GM18873 (cell line): Measurements from ENCODE around the gene SORBS2.
"Not testable (repeated sequence)": the region's sequence is repeated elsewhere in the genome, so short reads cannot be mapped to it uniquely, and the experiment has no call there.

Source experiments
- ATAC-seq: cut with Tn5 transposase; IDR thresholded peaks from one replicate; pipeline ENCODE4 v1.9.1; 2021; ENCODE audit warnings: mild to moderate bottlenecking, moderate library complexity, moderate number of reproducible peaks; ENCODE audit not compliant: unreplicated experiment, low FRiP score

The SORBS2 gene

DNA sequence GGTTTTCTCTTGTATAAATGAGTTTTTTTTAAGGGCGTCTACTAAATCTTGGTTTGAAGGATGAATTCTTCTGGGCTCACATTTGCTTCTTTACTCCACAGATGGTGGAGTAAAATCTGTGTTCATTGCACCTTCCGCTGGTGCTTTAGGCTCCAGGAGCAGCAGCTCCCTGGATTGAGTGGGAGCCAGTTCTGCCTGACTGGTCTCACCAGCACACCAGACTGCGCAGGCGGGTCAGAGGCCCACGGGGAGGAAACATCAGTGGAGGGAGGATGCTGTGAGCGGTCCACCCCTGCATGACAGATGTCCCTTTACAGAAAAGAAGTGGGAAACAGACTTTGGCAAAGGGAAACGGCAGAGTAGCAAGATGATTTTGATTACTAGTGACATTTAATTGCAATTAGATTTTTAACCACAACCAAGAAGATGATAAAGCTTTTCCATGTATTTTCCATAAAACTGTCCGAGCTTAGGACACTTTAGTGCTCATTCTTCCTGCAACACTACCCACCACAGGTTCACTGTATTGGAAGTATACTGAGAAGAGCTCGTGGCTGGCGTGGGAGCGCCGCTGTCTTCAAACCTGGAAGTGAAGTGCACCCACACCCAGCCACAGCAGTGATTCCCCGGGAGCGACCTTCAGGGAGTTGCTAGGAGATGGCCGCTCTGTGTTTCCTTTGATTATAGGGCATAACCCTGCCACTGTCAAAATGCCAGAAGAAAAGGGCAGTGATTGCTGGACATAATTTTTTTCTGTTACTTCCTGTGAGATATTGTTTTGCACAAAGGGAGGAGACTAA is 95.2 kb downstream of the SORBS2 start:
- ATAC-seq: no peak

DNA sequence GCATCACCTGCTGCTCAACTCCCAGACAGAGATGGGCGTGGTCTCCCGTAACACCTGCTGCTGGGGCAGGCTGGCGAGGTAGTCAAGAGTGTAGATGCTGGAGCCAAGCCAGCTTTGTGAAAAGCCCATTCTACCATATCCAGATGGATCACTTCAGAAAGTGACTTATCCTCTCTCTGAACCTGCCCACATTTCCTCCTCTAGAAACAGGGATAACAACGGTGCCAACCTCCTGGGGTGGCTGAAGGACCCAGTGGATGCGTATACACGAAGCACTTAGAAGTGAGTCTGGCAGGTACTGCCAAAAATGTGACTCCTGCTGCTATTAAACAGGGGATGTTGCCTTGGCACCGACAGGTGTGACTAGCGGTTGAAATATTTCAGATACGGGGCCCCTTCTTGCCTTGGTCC is 95.8 kb downstream of the SORBS2 start:
- no peak for ATAC-seq

DNA sequence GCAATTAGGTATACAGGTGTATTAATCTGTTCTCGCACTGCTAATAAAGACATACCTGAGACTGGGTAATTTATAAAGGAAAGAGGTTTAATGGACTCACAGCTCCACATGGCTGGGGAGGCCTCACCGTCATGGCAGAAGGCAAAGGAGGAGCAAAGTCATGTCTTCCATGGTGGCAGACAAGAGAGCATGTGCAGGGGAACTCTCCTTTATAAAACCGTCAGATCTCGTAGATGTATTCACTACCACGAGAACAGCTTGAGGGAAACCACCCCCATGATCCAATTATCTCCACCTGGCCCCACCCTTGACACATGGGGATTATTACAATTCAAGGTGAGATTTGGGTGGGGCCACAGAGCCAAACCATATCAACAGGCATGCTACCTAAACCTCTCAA is 97.5 kb downstream of the SORBS2 start:
- ATAC-seq: not testable (repeated sequence)

DNA sequence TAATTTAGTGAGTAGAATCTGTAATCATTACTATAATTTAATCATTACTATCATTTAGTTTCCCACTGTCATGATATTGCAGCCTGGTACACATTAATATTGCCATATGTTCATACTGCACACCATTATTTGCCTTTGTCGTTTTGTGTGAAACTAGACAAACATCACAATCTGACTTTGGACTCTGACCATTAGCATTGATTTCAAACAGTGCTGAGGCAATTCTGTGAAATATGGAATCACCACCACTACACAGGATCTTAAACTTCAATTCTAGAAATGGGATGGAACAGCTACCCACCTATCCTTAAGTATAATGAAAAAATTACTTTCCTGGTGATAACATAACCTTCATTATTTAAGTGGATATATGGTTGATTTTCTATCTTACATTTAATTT is 98.3 kb downstream of the SORBS2 start:
- no peak for ATAC-seq

DNA sequence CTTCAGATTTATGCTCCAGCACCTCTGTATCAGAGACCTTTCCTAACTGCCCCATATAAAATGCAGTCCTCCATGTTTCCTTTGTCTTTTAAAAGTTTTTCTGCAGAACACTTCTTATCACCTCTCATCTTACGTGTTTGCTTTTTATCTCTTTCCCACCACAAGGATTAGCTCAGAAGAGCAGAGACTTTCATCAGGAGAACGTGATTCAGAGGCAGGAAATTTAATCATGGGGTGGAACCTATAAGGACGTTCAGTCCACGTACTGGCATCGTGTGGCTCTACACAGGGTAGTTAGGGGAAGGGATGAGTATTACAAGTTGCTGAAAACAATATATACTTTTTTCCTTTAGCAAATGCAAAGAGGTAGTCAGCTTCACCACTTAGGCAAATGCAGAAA is 98.7 kb downstream of the SORBS2 start:
- no peak for ATAC-seq

DNA sequence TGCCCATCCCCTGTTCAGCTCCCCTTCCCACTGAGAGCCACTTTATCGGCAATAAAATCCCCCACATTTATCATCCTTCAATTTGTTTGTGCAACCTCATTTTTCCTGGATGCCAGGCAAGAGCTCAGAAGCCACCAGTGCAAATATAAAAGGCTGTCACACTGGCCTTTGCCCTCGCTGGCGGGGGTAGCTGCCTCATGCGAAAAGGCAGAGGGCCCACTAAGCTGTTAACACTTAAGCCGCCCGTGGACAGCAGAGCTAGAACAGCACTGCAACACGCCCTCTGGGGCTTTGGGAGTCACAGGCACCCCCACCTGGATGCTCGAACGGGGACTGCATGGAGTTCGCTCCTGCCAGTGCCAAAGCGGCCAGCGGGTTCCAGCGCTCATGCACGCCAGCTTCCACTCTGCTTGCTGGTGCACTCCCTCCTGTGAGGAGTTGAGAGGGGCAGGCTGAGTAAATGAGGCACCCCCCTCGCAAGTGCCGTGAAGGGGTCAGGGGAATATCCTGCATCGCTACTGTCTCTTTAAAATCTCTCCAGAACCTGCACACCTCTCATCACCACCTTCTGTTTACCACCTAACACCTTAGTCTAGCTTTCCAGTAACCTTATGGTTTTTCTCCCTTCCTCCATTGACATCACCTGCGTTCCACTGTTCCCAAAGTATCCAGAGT is 99.5 kb downstream of the SORBS2 start:
- ATAC-seq: no peak

DNA sequence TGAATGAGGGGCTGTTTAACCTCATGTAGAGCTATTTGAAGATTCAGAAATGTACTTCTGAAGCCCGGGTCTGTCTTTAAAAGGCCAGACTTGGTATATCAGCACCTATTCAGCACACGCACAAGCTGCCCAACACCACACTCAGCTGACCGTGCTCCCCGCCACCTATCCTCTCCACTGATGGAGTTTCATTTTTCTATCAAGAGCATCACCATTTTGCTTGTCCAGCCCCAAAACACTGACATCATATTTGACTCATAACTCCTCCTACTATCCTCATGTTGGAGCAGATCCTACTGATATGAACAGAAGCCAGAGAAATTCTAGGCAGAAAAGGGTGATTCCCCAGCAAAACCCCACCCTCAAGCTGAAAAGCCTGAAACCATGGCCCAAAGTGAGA is 100.3 kb downstream of the SORBS2 start:
- ATAC-seq: no peak

DNA sequence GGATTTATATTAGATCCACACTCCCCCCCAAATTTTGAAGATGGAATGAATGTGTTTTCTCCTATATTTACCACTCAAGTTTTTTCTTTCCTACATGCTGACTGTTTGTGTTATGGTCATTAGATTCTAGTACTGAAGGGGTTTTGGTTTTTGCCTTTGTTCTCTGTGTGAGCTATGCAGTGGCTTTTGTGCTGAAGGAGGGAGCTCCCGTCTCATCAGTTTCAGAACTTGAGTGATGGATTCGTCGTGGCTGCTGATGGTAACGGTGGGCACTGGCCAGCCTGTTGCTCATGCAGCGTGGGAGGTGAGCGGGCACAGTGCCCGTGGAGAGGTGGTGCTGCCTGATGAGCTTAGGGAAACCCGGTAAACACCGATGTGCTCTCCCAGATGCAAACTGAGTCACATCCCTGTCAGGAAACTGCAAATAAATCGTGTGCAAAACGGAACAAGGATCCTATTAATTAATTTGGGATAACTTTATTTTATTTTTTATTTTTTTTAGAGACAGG is 101.5 kb downstream of the SORBS2 start:
- no peak for ATAC-seq

DNA sequence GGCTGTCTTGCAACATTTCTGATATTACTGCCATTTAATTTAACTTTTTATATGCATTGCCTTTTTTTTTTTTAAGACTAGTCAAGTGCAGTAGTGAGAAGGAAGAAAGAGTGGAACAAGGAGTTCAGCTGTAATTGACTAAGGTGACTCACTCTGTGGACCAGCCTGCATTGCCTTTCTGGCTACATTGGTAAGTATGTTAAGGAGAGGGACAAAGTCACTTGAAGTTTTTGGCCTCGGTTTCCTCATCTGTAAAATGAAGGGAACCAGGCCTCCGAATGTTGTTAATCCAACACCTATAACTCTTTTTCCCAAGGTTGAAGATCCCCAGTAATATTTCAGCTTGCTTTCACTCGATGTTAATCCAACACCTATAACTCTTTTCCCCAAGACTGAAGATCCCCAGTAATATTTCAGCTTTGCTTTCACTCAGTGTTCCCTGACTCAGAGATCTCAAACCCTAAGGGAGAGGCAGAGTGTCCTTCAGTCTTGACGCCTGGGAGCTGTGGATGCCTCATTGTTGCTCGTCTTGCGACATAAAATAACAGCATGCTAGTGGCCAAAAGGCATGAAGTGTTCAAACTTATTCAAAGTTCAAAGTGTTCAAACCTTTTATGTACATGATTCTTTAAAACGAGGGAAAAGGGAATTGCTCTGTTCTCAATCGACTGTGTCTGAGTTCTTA is 102.0 kb downstream of the SORBS2 start:
- ATAC-seq: no peak

DNA sequence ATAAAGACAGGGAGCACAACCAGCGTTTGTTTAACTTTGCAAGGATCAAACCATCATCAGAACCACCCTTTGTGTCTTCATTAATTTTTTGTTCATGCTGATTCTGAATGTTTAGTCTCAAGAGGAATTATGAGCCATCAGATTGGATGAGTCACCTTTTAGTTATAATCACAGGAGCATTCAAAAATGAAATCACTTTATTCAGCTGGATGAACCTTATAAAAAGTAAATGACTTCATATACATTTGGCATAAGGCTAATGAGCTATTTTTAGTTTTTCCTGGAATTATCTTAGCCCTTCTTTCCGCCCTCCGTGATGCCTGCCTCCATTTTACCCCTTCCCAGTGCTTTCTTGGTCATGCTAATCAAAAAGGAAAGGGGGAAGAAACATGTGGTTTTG is 103.6 kb downstream of the SORBS2 start:
- ATAC-seq: no peak

DNA sequence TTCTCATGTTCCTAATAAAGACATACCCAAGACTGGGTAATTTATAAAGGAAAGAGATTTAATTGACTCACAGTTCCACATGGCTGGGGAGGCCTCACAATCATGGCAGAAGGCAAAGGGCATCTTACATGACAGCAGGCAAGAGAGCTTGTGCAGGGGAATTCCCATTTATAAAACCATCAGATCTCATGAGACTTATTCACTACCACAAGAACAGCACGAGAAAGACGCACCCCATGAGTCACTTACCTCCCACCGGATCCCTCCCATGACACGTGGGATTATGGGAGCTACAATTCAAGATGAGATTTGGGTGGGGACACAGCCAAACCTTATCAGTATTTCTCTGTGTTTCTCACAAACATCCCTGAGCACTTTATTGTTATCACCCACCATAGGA is 104.4 kb downstream of the SORBS2 start:
- not testable (repeated sequence) for ATAC-seq

DNA sequence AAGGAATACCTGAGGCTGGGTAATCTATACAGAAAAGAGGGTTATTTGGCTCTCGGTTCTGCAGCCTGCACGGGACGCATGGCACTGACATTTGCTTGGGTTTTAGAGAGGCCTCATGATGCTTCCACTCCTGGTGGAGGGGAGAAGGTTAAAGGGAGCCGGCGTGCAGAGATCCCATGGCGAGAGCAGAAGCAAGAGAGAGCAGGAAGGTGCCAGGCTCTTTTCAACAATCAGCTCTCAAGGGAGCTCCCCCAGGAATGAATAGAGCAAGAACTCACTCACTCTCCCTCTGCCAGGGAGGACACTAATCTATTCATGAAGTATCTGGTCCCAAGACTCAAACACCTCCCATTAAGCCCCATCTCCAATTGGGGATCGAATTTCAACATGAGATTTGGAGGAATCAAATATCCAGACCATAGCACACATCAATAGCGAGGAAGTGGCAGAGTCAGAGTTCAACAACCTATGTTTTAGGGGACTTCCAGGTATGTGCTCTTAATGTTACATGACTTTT is 109.8 kb downstream of the SORBS2 start:
- ATAC-seq: no peak

DNA sequence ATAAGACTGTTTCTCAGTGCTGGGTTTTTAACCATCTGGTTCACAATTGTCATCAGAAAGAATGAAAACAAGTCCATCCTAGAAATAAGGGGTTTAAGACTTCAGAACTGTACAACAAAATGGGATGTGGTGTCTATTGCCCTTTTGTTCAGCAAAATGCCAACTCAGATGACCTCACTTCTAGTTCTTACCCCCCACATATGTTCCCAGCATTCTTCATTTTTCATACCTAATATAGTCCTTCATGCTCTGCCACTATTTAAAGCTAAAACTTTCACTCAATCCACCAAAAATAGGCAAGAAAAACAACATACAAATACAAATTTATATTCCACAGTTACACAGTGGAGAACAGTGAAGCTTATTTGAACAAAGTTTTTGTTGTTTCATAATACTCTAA is 111.4 kb downstream of the SORBS2 start:
- no peak for ATAC-seq

DNA sequence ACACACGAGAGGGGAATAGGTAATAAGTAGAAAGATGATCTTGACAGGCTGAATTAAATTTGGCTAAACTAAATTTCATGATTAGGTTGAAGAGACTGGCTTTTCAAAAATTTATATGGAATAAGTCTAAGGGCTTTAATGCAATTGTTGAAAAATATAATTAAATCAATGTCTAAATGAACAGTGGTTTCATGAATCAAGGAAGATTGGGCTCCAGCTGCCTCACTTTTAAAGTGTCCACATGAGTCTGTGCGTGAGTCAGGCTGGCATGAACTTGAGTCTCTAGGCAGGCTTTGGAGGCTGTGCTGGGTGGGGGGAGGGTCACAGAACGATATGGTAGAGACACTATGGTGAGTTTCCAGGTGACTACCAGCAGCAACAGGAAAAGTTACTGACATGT is 111.9 kb downstream of the SORBS2 start:
- ATAC-seq: no peak

DNA sequence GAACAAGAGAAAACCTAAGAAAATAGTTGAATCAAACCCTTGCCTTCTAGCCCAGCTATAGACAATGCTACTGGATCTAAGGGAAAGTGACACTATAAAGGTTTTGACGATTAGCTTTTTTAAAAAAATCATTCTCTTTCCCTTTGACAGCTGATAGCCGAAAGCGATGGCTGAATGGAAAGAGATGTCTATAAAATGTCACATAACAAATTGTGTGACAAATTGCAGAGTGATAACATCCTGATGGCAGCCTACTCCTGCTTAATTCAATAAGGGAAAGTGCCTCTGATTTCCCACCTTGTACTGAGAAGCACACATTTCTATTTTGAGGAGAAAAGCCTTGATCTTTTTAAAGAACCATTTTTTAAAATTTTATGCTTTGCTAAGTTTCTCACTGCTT is 114.5 kb downstream of the SORBS2 start:
- no peak for ATAC-seq

DNA sequence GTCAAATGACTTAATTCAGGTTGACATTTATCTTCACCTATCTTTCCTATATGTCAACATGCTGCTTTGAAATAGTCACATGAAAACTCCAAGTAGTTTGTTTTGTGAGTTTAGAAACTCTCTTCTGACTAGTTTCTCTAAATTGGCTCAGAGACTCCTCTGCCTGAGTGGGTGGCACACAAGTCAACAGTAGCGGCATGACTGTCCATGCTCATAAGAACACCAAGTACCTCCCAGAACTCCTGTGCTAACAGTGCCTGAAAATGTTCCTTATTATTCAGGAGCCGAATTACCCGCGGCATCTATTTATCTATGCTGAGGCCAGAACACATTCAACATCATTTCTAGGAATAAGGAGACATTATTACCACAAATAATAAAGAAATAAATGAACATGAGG is 116.3 kb downstream of the SORBS2 start:
- no peak for ATAC-seq

DNA sequence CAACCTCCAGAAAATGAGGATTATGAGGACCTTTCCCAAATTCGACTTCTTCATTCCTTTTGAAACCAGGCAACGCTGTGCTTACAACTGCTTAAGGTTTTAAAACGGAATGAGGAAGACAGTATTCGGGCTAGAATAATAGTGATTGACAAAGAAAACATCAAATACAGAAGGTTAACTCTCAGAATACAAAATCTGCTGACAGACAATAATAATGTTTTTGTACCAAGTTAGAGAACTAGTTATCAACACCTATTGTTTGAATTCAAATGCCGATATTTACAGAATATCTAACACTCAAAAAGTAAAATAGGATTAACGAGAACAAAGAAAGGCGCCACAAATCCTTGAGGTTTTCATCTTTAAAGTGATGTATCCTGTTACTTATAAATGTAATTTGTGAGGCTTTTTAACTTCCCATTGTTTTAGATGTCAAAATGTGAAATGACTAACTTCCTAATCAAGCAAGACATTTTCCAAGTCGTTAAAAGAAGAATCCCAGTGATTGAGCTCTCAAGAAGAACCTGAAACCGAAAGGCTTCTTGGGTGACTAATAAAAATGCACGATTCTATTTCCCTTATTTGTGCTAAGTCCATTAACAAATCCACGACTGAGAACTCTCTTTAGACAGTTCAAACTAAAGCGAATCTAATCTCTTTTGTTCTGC is 118.3 kb downstream of the SORBS2 start:
- no peak for ATAC-seq

DNA sequence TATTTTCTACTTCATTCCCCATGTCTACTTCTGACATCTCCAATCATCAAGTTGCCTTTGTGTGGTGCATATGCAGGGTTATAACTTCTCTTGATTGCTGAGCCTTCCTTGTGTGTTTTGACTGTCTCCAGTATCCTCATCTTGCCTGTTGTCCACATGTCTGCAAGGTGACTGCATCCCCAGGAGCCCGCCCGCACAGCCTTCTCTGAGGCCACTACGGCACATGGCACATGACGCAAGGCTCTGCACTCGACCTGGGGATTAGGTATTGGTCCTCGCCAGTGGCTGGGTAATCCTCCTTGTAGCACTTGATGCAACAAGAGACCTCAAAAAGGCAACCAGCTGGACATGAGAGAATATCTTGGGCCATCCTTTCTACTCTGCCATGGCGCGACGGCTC is 122.6 kb downstream of the SORBS2 start:
- ATAC-seq: no peak

DNA sequence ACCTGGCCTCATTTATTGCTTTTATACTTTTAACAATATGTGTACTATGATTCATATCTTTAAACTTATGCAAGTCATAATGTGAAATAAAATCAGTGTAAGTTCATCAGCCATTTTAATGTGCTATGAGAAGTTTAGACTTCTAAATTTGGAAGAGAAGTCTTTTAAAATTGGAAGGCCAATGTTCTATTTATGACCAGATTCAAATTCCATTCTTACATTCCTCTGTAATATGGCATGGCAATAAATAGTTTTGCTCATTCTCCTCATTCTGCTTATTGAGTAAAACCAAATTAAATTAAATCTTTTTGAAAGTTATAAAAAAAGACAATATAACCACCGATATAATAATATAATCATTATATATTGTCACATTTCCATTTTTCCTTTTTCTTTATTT is 126.2 kb downstream of the SORBS2 start:
- no peak for ATAC-seq

DNA sequence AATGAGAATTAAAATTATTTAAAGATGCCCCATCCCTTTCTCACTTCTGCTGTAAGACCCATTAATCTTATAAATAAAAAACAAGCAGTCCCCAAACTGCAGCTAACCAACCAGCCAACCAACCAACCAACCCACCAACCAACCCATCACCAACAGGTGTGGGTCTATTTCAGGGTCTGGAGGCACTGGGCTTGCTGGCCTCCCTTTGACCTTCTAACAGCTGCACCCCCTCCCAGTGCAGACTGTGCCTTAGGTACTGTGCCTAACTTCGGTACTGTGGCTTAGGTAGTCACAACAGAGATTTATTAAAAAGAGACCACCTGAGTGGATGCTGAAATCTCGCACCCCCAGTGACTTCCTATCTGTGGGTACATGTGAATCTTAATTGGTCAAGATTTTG is 128.1 kb downstream of the SORBS2 start:
- ATAC-seq: no peak

DNA sequence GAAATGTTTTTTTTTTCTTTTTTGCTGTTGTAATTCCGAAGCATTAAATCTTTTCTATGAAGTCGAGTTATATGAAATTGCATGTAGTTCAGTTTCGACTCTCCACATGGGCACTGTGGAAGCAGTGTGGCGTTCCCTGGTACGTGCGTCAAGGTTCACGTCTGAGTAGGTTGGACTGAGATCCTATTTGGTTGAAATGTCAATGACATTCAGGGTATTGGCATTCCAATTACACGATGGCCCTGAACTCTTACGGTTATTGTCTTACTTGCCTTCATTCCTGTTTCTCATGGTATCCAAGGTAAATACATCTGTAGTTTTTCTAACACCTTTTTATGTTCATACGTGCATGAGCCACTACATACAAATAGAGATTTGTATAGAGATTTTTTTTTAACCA is 128.8 kb downstream of the SORBS2 start:
- no peak for ATAC-seq
